HG02588 (cell line): ENCODE data around the gene TGFBR1.

ENCODE experiments used
- ATAC-seq: cut with Tn5 transposase; IDR thresholded peaks from one replicate; pipeline ENCODE4 v1.9.1; 2021; ENCODE audit warnings: mild to moderate bottlenecking, moderate library complexity; ENCODE audit not compliant: unreplicated experiment

Gene TGFBR1

DNA sequence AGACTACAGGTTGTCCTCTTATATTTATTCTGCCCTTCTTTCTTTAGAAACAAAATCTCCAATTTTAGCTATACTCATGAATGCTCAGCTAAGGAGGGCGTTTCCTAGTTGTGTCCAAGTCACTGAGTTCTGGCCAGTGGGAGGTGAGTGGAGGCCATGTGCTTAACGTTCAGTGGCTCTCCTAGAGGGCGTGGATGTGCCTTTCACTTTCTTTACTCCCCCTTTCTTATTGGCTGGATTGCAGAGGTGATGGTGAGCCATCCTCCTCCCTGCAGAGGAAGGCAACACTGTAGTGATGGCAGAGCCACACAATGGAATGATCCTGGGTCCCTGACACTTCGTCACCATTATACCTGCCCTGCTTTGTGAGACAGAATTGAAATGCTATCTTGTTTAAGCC, 62.2 kb downstream of the TGFBR1 start:
- no peak for ATAC-seq

DNA sequence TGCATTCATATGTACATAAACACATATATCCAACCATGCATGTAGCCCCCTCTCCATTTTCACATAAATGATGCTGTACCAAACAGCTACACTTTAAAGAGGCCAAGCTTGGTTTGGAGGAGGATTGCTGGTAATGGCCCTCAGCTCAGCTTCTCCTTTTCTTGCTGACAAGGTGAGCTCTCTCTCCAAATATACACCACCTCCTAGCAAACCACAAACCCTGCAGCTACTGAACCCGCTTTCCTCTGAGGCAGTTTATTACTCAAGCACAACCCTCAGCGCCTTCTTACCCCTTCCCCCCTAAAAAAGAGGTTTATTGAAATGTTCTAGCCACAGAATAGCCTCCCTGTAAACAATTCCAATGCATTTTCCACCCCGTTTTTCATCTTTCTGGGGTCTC, 62.8 kb downstream of the TGFBR1 start:
- no peak for ATAC-seq

DNA sequence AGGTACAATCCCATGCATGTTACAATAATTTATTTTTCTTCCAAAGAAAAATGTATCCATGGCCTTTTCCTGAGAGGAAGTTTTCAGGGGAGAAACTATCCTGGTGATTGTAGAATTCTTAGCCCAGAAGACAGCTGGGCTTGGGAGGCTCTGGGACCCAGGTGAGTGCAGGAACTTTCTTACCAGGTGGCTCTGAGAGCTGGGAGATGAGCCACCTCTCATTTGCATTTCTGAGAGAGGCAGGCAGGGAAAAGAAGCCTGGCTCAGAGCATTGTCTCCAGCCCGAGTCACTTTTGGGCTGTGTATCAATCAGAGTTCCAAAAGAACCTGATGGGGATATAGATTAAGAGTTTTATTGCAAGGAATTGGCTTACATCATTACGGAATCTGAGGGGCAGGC, 64.2 kb downstream of the TGFBR1 start:
- ATAC-seq, result no peak

DNA sequence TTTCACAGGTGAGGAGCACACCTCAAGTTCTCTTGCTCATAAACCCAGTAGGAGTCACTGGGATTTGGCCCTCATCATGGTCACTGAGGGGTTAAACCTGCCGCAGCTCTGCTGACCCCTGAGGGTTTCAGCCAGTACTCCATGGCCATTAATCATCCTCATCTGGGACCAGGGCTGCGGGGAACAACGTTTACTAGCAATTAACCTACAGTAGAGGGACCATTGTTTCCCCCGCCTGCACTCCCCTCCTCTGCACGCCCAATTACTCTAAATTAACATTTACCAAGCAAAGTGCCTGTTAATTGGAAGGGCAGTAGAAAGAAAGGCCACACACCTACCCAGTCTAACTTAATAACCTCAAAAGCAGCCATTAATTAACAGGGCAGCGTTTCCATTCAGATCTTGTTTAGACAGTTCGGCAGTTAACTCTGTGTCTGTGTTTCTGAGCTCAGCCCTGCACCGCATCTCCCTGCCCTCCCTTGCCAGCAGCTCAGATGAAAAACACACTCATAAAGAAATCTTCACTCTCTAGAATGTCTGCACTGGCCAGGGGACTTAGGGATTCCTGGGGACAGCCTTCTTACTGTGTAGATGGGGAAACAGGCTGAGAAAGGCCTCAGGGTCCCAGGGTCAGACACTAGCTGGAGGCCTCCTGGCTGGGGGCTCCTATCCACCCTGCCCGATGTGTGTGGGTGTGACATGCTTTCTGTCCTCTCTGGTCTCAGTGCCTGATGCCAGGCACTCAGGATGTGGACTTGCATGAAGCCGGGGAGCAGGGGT, 65.3 kb downstream of the TGFBR1 start:
- no peak for ATAC-seq

DNA sequence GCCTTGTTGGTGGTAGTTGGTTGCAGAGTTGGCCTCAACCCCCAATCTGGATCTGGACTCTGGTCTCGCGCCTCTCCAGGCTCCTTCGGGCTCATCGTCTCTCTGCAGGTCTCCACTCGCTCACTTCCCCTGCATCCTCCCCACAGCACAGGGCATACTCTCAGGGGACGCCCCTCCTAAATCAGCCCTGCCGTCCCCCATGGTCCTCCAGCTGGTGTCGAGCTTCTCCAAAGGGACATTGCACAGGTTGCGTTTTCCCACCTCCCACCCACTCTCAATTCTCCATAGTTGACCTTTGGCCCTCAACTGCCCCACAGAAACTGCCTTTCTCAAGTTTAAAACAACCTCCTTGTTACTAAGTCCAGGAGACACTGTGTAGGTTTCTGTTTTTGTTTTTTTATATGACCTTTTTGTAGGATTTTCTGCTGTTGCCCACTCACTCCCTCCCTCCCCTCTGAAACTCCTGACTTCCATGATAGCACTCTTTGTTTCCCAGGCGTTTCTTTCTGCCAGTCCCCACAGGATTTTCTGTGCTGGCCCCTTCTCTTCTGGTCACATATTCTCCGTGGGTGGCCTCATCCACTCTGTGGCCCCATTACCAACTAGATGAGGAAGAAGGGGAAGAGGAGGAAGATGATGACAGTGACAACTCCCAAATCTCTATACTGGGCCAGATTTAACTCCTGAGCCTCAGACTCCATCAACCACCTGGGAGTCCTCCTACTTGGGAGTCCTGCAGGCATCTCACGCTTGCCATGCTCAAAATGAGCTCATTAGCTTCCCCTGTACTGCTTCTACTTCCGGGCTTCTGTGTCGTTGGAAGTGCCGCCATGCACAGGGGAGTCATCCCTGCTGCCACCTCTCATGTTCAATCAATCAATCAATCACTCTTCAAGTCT, 66.6 kb downstream of the TGFBR1 start:
- no peak for ATAC-seq

DNA sequence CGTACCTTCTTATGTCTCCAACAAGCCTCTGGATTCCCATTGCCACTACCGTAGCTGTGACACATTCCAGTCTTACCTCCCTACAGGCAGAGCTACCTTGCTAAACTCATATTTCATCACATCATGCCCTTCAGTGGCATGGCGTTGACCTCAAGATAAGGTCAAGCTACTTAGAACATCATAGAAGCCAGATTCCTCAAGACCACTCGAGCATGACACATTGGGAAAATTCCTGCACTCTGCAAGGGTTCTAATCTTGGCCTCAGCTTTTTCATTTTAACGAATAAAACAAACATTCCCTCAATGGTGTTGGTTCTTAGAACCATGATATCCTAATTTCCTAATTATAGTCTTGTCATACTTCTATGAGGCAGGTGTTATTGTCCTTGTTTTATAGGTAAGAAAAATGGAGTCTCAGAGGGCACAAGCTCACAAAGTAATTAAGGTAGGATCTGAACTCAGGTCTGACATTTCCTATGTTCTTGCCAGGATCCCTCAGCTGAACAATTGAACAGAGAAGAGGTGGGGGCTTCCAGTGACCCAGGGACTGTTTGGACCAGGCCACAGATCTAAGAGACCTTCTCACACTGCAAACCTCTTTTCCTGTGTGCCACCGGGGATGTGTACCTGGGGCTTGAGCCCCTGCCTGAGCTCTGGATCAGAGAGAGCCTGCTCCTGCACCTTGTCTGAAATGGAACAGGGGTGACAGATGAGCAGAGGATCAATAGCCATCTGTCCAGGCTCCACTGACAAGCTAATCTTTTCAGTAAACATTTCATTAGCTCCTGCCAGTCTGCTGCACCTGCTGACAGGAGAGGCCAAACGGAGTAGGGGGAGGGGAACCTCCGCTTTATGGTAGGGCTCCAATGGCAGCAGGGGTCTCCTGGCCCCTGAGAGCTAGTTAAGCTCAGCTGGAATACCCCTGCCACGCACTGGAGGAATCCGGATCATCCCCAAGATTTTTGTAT, 67.5 kb downstream of the TGFBR1 start:
- no peak for ATAC-seq

DNA sequence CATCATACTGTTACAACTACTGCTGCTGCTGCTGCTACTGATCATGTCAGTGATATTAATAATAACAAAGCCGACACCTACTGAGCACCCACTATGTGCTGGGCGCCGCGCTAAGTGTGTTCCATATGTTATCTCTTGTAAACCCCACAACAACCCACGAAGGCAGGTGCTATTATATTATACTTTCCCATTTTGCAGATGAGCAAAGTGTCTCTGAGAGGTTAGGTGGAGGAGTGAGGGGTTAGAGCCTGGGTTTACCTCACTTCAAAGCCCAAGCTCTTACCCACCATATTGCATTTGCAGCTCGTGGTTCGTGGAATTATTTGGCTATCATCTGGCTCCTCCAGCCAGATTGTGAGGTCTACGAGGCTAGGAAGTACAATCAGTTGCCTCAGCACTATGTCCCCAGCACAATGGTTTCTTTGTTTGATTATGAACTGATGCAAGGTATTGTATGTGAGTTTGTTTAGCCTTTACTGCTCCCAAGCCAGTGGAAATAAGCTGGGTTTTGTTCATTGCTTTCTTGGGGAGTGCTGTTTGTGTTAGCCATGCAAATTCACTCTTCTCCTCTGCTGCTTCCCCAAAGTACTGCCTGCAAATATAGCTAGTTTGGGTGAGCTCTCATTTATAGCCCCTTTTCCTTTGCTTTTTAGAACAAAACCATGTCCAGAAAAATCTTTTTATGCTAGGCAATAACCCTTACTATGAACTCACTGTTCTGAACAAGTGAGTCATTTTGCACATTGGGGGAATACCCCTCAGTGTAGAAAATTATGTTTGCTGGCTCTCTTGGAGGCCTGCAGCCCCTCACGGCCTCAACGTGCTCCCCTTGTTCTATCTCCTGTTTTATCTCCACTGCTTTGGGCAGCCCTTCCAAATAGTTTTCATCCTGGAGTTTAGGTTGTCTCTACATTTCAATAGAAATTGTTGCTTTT, 68.9 kb downstream of the TGFBR1 start:
- ATAC-seq, result peak; percentile 69

DNA sequence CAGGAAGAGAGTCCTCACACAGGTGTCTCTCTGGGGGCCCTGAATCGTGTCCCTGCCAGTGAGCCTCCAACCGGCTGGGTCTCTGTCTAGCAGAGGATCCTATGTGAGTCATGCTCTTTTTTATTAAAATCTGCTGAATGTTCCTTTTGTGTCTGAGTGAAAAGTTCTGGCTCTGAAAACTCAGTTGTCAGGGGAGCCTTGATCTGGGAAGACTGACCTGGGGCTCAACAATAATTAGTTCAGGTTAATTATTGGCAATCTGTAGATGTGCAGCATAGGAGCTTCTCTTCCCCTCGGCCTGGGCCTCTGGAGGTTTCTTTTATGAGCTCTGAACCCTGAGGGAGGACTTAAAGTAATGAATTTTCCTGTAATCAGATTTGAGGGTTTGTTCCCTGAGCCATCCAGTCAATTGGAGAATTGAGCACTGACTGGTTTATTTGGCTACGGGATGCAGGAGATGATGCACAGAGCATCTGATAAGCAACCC, 71.7 kb downstream of the TGFBR1 start:
- no peak for ATAC-seq

DNA sequence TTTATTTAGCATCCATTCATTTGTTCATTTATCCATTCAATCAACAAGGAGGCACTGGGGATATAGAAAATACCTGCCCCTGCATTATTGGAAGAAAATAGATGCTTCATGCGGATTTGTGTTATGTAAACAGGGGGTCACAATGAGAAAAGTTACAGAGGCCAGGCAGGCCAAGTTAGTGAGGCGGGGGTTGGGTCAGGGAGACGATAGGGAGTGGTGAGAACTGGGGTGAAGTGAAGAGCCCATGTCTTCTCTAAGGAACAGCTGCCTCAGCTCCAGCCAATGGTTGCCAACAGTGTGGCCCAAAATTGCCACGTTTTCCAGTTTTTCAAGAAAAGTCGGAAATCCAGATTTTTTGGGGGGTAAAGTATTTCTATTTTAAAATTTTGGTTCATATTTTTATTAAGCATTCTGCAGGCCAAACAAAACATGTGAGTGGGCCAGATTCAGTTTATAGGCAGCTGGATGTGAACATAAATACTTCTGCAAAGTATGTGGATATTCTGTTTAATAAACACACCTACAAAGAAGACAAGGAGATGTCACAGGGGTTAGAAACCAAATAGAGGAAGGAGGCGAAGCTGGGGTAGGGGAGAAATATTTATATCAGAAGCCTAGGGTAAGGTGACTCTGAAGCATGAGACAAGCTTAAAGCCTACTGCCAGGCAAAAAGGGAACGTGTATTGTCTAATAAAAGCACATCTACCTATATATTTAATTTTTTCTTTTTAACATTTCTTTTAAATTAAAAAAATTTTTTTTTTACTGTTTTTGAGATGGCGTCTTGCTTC, 72.9 kb downstream of the TGFBR1 start:
- ATAC-seq, result no peak

DNA sequence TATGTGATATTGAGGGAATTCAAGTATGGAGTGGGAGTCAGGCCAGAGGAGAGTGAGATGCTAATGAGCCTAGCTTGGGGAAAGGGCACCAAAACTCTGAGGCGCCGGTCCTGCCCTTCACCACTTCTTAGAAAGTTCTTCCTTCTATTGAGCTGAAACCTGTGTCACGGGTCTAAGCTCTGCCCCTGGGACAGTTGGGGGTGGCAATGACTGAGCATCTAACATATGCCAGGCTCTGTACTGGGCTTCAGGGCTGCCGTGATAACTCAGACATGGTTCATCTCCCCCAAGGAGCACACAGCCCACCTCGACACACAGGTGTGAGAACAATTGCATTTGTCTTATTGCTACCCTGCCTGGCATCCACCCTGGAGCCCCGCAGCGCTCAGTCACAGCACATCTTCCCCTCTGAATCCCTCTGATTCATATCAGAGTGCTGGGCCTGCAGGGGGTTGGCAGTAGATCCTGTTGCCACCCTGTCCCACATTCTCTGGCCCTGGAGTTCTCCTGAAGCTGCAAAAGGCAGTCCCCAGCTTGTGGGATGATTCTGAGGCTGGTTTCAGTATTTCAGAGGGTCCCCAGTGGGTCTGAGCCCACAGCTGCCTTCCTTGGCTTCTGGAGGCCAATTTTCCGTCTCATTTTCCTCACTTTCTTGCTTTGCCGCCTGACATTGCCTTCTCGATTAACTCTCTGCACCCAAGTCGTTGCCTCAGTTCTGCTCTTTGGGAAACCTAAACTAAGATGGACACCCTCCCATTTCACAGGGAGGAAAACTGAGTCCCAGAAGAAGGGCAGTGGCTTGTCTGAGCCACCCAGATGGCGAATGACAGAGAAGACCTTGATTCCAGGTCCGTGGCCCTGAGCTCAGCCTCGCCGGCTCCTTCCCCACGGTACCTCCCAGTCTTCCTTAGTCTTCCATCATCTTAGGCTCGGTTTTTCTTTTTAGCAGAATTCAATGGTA, 74.3 kb downstream of the TGFBR1 start:
- ATAC-seq, result no peak

DNA sequence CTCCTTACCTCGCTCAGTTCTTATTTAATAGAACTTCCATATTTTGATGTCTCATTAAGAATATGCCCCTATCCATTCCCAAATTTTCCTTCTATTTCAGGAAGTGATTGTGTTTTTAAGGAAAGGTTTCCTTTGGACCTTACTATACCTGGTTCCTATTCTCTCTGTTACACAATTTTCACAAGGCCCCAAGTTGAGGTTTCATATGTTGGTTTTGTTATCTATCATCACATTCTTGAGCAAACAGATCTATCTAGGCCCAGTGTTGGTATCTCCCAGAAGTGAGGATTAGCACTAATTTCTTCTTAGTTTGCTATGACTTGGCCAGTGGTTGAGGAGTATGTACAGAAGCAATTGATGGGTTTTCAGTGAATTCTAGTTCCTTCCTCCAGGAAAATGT, 75.3 kb downstream of the TGFBR1 start:
- ATAC-seq, result peak; percentile 50

DNA sequence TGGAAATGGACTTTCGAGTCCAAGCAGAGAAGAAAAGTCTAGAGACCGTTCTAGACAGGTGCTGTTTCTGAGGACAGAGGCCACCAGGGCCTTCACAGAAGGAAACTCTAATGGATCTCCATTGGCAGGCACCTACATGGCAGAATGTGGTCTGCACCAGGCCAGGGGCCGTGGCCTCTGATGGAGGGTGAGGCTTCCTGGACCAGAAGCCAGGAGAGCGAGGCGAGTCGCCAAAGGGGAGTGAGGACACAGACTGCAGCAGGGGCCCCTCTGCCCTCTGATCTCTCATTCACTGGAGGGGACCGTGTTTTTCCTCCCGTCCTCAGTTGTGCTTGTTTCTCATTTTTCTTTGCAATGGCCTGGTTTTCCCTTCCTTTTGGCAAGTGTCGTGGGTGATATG, 75.7 kb downstream of the TGFBR1 start:
- no peak for ATAC-seq

DNA sequence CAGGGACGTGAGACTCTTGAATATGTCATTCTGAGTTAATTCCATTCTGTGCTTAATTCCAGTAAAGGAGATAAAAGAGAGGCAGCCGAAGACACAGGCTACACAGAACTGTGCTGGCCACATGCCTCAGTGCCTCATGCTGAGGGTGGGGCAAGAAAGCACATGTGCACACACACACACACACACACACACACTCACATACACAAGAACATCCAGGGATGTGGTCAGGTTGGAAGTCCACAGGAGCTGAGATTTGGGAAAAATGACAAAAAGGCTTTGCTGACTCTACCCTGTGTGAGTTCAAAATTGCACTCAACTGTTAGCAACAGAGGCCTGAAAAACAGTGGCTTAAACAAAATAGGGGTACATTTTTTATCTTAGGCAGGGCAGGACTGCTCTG, 76.3 kb downstream of the TGFBR1 start:
- ATAC-seq, result no peak

DNA sequence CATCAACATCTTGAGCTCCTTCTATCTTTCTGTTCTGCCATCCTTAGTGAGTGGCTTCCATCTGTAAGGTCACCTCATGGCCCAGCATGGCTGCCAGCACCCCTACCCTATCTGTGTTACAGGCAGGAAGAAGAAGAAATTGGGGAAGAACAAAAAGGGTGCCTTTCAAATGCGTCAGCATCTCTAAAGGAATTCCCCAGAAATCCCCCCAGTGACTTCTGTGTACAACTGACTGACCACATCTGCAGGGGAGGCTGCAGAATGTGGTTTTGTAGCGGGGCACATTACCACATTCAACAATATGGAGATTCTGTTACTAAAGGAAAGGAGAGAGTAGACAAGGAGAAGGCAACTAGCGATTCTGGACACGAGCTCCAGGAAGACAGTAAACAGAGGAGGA, 76.7 kb downstream of the TGFBR1 start:
- ATAC-seq, result peak; percentile 55

DNA sequence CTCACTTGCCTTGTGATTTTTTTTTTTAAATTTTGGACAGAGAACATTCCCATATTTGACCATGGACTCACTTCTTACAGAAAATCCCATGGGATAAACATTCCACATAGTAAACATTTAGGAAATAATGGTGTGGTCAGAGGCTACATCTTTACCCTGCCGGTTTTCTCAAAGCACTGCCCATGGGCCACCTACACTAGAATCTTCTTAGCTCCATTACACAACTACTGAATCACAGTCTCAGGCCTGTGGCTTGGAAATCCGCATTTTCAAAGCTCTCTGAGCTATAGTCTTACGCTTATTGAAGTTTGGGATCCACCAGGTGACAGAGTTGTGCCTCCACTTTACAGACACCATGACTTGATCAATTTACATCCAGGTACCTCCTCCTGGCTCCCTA, 77.4 kb downstream of the TGFBR1 start:
- ATAC-seq, result no peak

DNA sequence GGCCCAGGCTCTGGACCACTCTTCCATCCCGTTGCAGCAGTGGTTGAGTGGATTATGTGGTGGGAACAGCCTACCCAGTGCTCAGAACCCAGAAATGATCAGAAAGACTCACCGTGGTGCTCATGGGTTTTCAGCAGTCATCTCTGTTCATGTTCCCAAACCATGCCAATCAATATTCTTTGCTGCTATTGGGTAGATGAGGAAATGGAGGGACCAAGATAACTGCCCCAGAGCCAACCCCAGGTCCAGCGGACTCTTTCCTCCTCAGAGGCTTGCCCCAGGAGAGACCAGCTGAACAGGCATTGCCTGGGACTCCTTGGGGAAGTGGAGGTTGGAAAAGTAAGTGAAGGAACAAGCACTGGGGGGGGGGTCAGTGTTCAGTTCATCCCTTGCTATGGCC, 78.7 kb downstream of the TGFBR1 start:
- no peak for ATAC-seq

DNA sequence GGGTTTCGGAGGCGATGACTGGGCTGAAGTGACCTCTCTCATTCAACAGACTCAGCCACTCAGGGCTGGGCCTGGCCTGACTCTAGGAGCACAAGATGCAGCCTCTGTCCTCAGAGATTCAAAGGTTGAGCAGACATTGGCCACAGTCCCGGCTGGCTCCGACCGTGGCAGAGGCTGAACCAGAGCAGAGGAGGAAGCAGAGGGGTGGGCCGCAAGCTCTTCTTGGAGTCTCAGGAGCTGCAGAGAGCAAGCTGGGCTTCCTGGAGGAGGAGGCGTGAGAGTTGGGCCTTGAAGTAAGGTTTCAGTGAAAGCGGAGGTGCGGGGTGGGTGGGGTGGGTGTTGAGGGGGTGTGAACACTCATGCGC, 79.2 kb downstream of the TGFBR1 start:
- no peak for ATAC-seq
